HG02852 (cell line): ENCODE data around the gene EFNA2.

Source experiments
- ATAC-seq: cut with Tn5 transposase; IDR thresholded peaks from one replicate; pipeline ENCODE4 v1.9.1; 2021; ENCODE audit warnings: mild to moderate bottlenecking, moderate library complexity; ENCODE audit not compliant: unreplicated experiment

EFNA2 gene

GRCh38 chr19:1271528-1272422 is 13.9 kb upstream of the EFNA2 start:
- no peak for ATAC-seq

- no peak for ATAC-seq
Measured at GRCh38 chr19:1272423-1273262, 13.0 kb upstream of the EFNA2 start.

GRCh38 chr19:1273263-1274041 is 12.2 kb upstream of the EFNA2 start:
- ATAC-seq = no peak

DNA sequence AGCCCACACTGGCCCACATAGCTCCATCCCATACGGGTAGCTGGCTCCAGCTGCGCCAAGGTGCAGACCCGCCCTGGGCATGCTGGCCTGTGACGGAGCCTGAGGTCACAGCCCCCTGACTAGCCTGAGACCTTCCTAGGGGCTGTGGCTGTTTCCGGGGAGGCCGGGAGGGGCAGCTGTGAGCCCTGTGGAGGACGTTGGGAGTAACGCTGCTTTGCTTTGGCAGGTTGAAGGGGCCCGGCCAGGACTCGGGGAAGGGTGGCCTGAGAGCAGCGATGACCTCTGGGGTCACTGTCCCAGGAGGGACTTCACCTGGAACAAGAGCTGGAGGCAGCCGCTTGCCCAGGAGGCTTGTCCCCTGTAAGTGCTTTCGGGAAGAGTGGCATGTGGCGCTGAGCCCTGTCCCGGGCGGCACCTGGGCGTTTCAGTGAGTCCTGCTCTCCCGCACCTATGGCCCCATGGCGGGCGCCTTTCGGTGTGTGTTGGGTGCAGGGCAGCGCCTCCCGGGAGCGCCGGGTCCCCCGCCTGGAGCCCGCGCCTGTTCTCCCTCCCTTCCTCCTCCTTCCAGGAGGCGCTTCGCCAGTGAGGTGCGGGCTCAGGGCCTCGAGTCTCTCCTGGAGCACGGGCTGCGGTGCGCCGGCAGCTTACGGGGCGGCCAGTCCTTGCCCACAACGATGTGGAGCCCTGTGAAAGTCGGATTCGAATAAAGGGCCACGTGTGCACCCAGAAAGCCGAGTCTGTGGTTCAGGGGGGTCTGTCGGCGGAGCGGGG is 11.4 kb upstream of the EFNA2 start:
- ATAC-seq = no peak

- ATAC-seq = no peak
Measured at GRCh38 chr19:1274852-1275259, 10.8 kb upstream of the EFNA2 start.

DNA sequence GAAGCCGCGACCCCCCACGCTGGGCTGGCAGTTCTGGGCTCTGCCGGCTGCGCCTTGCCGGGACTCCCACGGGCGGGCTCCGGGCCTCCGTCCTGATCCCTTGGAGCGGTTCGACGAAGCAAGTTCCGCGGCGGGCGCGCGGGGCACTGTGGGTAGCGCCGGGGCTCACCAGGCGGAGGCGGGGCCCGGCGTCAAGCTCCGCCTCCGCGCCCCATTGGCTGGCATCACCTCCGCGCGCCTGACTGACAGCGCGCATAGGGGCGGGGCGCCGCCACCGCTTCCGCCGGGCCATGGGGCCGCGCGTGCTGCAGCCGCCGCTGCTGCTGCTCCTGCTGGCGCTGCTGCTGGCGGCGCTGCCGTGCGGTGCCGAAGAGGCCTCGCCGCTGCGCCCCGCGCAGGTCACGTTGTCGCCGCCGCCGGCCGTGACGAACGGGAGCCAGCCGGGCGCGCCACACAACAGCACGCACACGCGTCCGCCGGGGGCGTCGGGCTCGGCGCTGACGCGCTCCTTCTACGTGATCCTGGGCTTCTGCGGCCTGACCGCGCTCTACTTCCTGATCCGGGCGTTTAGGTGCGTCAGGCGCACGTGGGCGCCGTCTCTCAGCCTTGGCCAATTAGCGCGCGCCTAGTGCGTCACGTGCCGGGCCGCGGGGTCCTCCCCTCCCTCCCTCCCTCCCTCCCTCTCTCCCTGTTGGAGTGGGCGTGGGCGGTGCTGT is 10.3 kb upstream of the EFNA2 start, which contains the start of gene FAM174C:
FAM174C (plus strand) TSS at position 271 of the 716 bp plus-strand sequence; CDS start at position 291, 20 bp downstream.
- ATAC-seq = peak; percentile 73

GRCh38 chr19:1275976-1276627 is 9.6 kb upstream of the EFNA2 start:
- ATAC-seq = no peak

DNA sequence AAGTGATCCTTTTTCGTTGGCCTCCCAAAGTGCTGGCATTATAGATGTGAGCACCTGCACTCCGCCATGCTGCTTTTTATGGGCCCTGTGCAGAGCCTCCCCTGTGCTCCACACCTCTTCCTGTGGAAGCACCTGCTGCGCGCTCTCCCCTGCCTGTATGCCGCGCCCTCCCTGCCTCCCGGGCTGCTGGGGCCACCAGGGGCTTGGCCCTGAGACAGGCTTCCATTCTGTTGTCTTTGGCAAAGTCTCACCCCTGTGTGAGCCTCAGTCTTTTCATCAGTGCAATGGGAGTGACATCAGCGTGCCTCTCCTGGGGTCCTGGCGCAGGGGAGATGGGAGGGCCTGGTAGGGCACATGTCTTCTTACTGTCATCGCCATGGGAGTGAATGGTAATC is 9.0 kb upstream of the EFNA2 start:
- no peak for ATAC-seq

GRCh38 chr19:1277061-1277460 is 8.6 kb upstream of the EFNA2 start:
- no peak for ATAC-seq

DNA sequence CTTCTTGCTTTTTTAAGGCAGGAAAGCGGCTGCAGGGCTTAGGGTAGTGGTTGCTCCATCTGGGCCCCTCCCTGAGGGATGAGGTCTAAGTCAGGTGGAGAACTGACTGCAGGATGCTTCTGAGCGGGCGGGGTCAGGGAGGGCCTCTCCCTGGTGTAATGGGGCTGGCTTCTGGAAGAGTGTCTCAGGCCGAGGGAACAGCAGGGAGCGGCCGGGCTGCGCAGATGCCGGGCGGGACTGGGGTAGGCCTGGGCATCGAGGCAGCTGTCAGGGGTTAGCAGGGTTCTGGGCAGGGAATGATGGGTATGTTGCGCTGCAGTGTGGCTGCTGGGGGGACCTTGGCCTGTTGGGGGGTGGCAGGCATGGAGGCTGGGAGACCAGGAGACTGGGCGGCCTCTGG is 7.6 kb upstream of the EFNA2 start:
- no peak for ATAC-seq

- ATAC-seq = no peak
Measured at GRCh38 chr19:1278713-1279660, 6.7 kb upstream of the EFNA2 start.

GRCh38 chr19:1279782-1280341 is 5.8 kb upstream of the EFNA2 start:
- ATAC-seq = no peak

DNA sequence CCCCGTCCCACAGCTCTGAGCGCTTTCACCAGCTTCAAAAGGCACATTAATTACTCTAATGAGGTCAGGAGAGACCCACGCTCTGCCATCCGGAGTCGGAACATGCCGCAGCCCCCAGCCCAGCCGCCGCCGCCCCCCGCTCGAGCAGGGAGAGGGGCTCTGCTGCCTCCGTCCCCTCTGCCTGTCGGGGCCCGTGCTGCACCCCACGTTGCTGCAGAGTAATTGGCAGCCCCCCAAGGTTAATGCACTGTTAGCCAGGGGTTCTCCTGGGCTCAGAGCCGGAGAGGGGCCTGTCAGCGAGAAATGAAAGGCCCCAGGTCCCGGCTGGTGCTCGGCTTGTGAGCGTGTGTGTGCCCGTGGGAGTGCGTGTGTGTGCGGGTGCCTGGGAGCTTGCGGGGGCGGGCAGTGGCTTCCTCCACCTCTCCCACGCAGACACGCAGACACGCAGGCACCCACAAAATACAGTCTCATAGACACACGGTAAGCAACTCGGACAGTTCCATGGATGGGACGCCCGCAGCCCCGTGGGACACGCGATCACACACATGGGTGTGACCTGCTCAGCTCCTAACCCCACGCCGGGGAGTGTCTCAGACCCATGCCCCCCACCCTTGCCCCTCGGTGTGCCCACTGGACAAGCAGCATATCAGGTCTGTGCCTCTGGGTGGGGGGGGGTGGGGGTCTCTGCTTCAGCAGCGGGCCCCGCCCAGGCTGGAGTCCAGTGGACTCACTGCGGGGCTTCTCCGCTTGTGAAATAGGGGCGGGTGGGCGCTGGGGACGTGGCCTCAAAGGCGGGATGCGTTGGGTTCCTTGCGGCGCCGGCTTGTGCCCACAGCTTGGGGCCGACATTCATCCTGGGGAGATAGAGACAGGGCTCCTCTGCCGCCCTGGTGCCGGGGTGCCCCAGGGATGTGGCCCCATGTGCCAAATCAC is 4.8 kb upstream of the EFNA2 start:
- ATAC-seq = no peak

DNA sequence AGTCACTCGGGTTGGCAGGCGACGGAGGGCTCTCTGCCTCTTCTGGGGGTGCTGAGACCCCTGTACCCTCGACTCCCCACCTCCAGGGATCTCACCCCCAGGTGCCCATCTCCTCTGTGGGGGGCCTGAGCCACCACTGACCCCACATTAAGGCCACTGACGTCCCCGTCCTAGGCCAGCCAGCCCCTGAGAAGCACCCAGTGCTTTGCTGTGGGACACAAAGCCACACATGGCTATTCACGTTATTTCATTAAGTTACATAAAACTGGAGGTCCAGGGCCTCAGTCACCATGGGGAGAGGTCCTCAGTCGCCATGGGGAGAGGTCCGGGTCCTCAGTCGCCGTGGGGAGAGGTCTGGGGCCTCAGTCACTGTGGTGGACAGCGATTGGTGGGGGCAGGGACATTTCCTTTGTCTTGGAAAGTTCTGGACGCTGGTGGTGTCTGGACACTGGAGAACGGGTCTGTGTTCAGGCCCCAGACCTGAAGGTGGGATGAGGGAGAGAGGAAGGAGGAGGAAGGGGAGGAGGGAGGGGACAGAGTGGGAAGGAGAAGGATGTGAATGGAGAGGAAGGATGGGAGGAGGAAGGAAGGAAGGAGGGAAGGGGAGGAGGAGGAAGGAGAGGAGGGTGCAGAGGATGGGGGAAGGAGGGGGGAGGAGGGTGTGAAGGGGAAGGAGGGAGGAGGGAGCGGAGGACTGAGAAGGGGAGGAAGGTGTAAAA is 3.9 kb upstream of the EFNA2 start:
- ATAC-seq = no peak

GRCh38 chr19:1282588-1283206 is 3.0 kb upstream of the EFNA2 start:
- no peak for ATAC-seq
